ENCODE results near the gene CDK8.

Gene CDK8

DNA sequence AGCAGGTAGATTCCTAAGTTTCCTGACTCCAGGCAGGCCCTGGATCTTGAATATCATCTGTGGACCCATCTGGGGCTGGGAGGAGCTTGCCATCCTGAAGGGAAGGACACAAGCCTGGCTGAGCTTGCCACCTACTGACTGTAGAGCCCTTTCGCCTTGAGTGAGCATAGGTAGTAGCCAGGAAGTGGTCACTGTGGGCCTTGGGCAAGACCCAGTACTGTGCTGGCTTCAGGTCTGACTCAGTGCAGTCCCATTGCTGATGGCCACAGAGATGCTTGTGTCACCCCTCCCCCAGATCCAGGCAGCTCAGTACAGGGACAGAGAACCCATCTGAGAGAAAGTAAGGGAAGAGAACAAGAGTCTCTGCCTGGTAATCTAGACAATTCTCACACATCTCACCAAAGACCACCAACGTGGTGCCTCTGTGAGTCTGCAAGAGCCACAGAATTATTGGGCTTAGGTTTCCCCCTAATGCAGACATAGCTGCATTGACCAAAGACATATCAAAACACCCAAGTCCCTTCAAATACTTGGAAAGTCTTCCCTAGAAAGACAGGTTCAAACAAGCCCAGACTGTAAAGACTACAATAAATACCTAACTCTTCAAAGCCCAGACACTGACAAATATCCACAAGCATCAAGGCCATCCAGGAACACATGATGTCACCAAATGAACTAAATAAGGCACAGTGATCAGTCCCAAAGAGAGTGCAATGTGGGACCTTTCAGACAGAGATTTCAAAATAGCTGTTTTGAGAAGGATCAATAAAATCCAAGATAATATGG, 195.3 kb downstream of the CDK8 start:
- DNase-seq = no peak
